ENCODE measurements around the gene NDUFV2. TPM values are rescaled to one million over a fixed set of nuclear protein-coding genes. Genes with fewer than 3 reads are reported as not detected.

The NDUFV2 gene
- total RNA-seq, 1 experiment from 2014 or later = 194 TPM

- intact Hi-C loops (cut with micrococcal nuclease) = no loop called here
- Histone ChIP-seq H2AFZ (ENCODE audit: low read depth, low read length, poor library complexity, severe bottlenecking) (no peak overlapping the region), H3K4me1 (ENCODE audit: control insufficient read depth in 1 of 2, insufficient read depth in 2 of 2, low read length in 2 of 2) (no peaks in the 10 kb centered on the region), H3K79me2 (ENCODE audit: insufficient read depth, low read length) (peaks cover 72% of the 10 kb centered on the region), H3K27ac (ENCODE audit: low read depth, low read length) (no peak overlapping the region), H3K9me3 (ENCODE audit: control insufficient read depth in 1 of 2, insufficient read depth in 1 of 2, low read depth in 1 of 2, low read length in 2 of 2) (no peaks in the 10 kb centered on the region), H3K4me2 (ENCODE audit: low read length) (no peak overlapping the region), H3K27me3 (ENCODE audit: insufficient read depth, low read length) (no peaks in the 10 kb centered on the region), H3K9ac (ENCODE audit: low read length) (no peak overlapping the region), H3K4me3 (replicated peaks in 1 of 2; ENCODE audit: low read depth in 1 of 2, low read length in 2 of 2) (no peak overlapping the region), H4K20me1 (ENCODE audit: insufficient read depth) (no peaks in the 10 kb centered on the region; the same call in 1 of the 2 replicates), H3K9me2 (ENCODE audit: insufficient read depth) (no peaks in the 10 kb centered on the region), H3K36me3 (ENCODE audit: control insufficient read depth in 1 of 2, insufficient read depth in 2 of 2, low read length in 2 of 2) (peaks cover 42 to 63% of the 10 kb centered on the region in 2 experiments; a peak in 3 of 4 replicates)
- TF ChIP-seq ELF1 (IDR thresholded peaks at IDR 0.05; ENCODE audit: borderline replicate concordance, low read depth) = no peak
- no peak for TF ChIP-seq CBX3 (IDR thresholded peaks at IDR 0.05; ENCODE audit: low read depth)
- ChIA-PET POLR2A (interaction anchor here (0.7 kb wide), 1 partner anchor 9 kb away, joined by 3 read pairs; no protein-coding TSS in a partner anchor), RAD21 (ENCODE audit: low non-redundant PET in 1 of 2, low total read pairs in 2 of 2, uncharacterized antibody in 2 of 2, unreplicated experiment in 2 of 2) (no interaction called here), CTCF (interaction anchor here (1.3 kb wide), 1 partner anchor 9 kb away, joined by 3 read pairs; no protein-coding TSS in a partner anchor)
- ATAC-seq = no peak
- DNase-seq (ENCODE audit: low read depth, low spot score) = no peak
- BruUV-seq (replicated peaks) = no TSS peak
These were observed 23.8 kb downstream of the NDUFV2 start for GRCh38 chr18:9126337-9126736.

- CTCF ChIA-PET = no interaction called here
- RAD21 ChIA-PET (ENCODE audit: low non-redundant PET in 1 of 2, low total read pairs in 2 of 2, uncharacterized antibody in 2 of 2, unreplicated experiment in 2 of 2) = no interaction called here
- Histone ChIP-seq H3K9me3 (ENCODE audit: control insufficient read depth in 1 of 2, insufficient read depth in 1 of 2, low read depth in 1 of 2, low read length in 2 of 2) (no peaks in the 10 kb centered on the region), H3K27me3 (ENCODE audit: insufficient read depth, low read length) (no peaks in the 10 kb centered on the region), H3K79me2 (ENCODE audit: insufficient read depth, low read length) (peaks cover 55% of the 10 kb centered on the region), H4K20me1 (ENCODE audit: insufficient read depth) (no peaks in the 10 kb centered on the region; the same call in 1 of the 2 replicates), H3K4me3 (replicated peaks in 1 of 2; ENCODE audit: low read depth in 1 of 2, low read length in 2 of 2) (no peak overlapping the region), H3K36me3 (ENCODE audit: control insufficient read depth in 1 of 2, insufficient read depth in 2 of 2, low read length in 2 of 2) (peaks cover 37 to 50% of the 10 kb centered on the region in 2 experiments; a peak in 3 of 4 replicates), H2AFZ (ENCODE audit: low read depth, low read length, poor library complexity, severe bottlenecking) (no peak overlapping the region), H3K9ac (ENCODE audit: low read length) (no peak overlapping the region), H3K4me2 (ENCODE audit: low read length) (no peak overlapping the region), H3K4me1 (ENCODE audit: control insufficient read depth in 1 of 2, insufficient read depth in 2 of 2, low read length in 2 of 2) (peaks cover 7 to 8% of the 10 kb centered on the region in 2 experiments; a peak in 2 of 4 replicates), H3K9me2 (ENCODE audit: insufficient read depth) (no peaks in the 10 kb centered on the region), H3K27ac (ENCODE audit: low read depth, low read length) (no peak overlapping the region)
- POLR2A ChIA-PET = no interaction called here
- DNase-seq (ENCODE audit: low read depth, low spot score) = no peak
- intact Hi-C loops (cut with micrococcal nuclease) = no loop called here
- no TSS peak for BruUV-seq (replicated peaks)
- TF ChIP-seq CEBPB (IDR thresholded peaks at IDR 0.05; ENCODE audit: low read depth) (no peak), ZBTB33 (IDR thresholded peaks at IDR 0.05; ENCODE audit: extremely low read depth, insufficient replicate concordance, low read length) (no peak), REST (IDR thresholded peaks at IDR 0.05; ENCODE audit: low read depth) (no peak), POLR2AphosphoS5 (IDR thresholded peaks at IDR 0.05; ENCODE audit: low read depth, low read length) (no peak), TCF7L2 (IDR thresholded peaks at IDR 0.05; ENCODE audit: borderline replicate concordance, extremely low read depth, insufficient read depth, insufficient read length) (no peak), CTCF (IDR thresholded peaks at IDR 0.05 in 2 of 3, conservative IDR thresholded peaks at IDR 0.05 in 1 of 3; ENCODE audit: borderline replicate concordance in 1 of 3, insufficient read depth in 1 of 3, low read depth in 2 of 3, low read length in 2 of 3) (no peak), FOSL1 (IDR thresholded peaks at IDR 0.05; ENCODE audit: low read depth) (no peak), RAD21 (IDR thresholded peaks at IDR 0.05; ENCODE audit: low read depth) (no peak), EGR1 (IDR thresholded peaks at IDR 0.05; ENCODE audit: low read depth) (no peak), ZFX (IDR thresholded peaks at IDR 0.05) (no peak)
- no peak for ATAC-seq
These were observed 27.7 kb downstream of the NDUFV2 start for GRCh38 chr18:9130195-9130594.
